NCI-H82 treated with DMSO at 0.1 percent for 48 hours (cell line): ENCODE results near the gene SCARB1.

Source experiments
- DNase-seq: peaks from one replicate; lab custom pipeline; 2025; ENCODE audit not compliant: unreplicated experiment; lab: John Stamatoyannopoulos, UW

The SCARB1 gene

GRCh38 chr12:124804011-124804621, 59.5 kb downstream of the SCARB1 start:
- DNase-seq = peak; percentile 56

GRCh38 chr12:124802361-124802760, 61.3 kb downstream of the SCARB1 start:
- no peak for DNase-seq

- no peak for DNase-seq
Observed at GRCh38 chr12:124800506-124800905, 63.2 kb downstream of the SCARB1 start.

DNA sequence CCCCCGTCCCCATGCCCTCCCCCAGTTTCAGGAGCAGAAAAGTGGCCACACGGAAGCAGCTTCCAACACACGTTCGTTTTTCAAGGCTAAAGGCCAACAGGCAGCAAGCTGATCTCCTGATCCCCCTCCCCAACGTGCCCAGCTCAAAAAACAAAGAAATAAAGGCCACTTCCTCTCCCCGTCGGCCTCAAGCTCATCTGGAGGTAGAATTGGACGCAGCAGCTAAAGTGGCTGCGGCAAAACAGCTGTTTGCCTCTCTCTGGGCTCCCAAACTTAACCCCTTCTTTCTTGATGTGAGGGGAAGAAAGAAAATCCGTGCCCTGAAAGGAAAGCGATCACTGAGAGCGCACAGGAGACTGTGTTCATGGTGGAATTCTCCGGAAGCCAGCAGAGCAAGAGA, 66.3 kb downstream of the SCARB1 start:
- DNase-seq = no peak

- no peak for DNase-seq
Observed at GRCh38 chr12:124796303-124796960, 67.2 kb downstream of the SCARB1 start.

DNA sequence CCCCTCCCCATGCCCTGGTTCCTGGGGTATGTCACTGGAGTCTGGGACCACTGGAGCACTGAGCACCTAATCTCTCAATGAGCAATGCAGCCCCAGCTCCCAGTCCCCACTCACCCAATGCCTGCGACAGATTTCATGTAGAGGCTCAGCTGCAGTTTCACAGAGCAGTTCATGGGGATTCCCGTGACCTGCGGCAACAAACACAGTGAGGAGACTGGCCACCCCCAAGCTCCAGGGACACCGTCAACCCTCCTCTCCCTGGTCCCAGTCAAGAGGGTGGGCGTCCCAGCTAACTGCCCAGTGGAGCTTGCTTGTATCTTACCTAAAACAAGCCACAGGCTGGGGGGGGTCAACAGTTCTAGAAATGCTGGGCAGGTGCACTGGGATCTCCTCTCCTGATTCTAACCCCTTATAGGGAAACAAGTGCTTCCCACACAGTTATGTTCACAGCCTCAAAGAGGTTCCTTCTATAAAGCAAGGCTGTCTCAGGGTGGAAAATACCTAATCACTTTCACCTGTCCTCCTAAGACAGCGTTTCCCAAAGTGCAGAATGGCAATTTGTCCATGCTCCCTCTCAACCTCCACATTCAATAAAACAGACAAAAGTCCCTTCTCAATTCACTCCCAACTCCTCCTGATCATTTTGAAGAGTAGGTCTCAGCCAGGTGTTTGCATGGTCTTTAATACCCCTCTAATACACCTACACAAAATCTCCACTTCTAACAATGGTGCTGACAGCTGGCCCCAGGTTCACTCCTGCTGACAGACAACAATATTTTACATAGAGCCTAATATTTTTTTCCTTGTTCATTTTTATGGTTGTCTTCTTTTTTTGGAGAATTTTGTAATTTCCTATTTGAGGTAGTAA, 68.3 kb downstream of the SCARB1 start:
- DNase-seq = no peak

DNA sequence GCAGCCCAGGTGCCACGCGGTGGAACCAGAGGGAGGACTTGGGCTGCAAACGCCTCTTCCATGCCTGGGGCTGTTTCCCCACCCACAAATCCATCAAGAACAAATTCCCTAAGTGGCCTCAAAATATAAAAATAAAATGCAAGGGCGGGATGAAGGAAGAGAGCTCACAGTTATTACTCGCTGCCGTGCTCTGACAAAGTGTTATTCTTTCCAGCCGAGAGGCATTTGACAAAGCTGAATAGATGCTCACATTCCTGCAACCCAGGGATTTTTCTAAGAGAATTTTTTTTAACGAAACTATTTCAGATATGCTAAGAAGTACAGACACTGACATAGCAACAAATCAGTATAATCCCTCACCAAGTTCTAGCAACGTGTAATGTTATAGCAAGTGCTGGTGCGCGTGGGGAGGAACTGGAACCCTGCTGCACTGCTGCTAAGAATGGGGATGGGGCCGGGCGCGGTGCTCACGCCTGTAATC, 70.7 kb downstream of the SCARB1 start:
- no peak for DNase-seq

- DNase-seq = no peak
Observed at GRCh38 chr12:124792156-124792555, 71.5 kb downstream of the SCARB1 start.

- peak; percentile 65 for DNase-seq
Observed at GRCh38 chr12:124790650-124791400, 72.8 kb downstream of the SCARB1 start.

DNA sequence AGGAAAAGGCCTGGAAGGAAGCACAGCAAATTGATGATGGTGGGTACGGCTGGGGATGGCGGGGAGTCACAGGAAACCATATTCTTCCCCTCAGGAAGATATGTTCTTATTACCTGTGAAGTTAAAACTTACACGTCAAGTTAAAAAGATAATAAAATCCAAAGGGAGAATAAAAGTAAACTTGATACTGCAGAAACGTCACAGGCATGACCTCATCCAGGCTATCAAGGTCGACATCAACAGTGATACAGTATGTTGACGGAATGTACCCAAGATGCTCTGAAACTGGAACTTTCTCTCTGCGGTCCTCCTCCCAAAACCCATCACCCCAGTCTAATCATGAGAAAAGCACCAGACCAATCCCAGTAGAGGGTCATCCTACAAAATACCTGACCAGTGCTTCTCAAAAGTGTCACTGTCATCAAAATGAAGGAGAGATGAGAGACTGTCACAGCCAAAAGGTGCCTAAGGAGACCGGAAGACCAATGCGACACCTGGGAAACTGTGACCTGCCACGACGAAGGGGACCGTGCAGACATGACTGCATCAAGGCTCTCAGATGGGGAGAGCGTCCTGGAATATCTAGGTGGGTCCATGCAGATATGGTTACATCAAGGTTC, 74.6 kb downstream of the SCARB1 start:
- DNase-seq = no peak

- DNase-seq = no peak
Observed at GRCh38 chr12:124786061-124786964, 77.4 kb downstream of the SCARB1 start.

DNA sequence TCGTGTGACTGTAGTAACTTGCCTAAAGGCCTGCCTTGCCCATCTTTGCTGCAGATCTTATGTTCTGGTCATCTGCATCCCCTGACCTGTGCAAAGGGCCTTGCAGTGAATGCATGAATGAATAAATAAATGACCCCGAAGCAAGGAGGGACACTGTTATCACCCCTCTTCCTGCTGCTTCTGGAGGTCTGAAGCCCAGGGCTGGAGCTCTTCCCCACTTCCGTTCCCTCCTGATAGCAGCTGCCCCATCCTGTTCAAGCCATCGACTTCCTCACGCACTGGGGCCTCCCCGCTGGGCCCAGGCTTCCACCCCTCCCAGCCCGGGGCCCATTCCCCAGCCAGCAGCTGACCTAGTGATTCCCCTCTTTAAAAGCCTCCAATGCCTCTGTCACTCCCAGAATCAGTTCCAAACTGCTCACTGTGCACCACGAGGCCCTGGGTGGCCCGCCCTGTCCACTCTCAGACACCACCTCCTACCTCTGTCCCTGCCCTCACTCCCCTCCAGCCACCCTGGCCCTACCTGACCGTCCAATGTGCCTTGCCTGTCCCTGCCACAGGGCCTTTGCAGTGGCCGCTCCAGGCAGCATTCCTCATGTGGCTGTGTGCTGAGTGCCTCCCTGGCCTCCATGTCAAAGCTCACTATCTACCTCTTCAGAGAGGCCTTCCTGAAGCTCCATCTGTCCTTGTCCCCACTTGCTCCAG, 78.6 kb downstream of the SCARB1 start:
- no peak for DNase-seq

- no peak for DNase-seq
Observed at GRCh38 chr12:124783087-124783486, 80.6 kb downstream of the SCARB1 start.

- no peak for DNase-seq
Observed at GRCh38 chr12:124782132-124782531, 81.5 kb downstream of the SCARB1 start.

DNA sequence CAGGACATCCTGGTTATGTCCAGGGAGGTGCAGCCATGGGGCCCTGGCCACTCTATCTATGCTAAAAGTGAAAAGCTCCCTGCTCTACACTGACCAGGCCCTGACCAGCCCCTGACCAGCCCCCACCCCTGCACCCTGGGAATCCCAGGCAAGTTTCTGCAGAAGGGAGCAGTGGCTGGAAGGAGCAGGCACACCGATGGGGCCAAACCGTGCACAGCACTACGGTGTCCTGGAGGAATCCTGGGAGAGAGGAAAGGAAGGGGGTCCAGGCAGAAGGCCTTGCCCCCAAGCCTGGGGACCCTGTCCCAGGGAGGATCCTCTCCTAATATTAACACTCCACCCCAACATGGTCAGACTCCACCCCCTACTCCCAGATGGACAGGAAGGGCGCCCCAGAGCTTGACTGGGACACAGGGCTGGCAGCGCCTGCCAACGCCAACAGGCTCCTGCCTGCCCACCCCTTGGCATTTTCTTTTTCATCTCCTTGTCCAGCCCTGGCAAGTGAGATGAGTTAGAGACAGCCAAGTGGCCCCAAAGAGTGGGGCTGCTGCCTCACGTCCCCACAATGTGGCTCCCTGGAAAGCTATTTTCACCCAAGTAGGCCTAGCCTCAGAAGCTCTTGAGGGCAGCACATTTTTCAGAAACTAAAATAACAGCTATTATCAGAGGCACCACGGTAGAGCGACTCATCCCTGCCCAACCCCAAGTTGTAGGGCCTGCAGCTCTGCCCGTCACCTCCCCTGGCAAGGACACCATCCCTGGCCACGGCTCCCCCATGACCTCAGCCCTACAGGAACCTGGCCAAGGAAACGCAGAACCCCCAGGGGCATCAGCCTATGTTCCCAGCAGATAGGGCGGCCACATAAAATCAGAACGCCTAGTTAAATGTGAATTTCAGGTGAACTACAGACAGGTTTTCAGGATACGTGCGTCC, 82.6 kb downstream of the SCARB1 start:
- no peak for DNase-seq

- no peak for DNase-seq
Observed at GRCh38 chr12:124780336-124780735, 83.3 kb downstream of the SCARB1 start.

DNA sequence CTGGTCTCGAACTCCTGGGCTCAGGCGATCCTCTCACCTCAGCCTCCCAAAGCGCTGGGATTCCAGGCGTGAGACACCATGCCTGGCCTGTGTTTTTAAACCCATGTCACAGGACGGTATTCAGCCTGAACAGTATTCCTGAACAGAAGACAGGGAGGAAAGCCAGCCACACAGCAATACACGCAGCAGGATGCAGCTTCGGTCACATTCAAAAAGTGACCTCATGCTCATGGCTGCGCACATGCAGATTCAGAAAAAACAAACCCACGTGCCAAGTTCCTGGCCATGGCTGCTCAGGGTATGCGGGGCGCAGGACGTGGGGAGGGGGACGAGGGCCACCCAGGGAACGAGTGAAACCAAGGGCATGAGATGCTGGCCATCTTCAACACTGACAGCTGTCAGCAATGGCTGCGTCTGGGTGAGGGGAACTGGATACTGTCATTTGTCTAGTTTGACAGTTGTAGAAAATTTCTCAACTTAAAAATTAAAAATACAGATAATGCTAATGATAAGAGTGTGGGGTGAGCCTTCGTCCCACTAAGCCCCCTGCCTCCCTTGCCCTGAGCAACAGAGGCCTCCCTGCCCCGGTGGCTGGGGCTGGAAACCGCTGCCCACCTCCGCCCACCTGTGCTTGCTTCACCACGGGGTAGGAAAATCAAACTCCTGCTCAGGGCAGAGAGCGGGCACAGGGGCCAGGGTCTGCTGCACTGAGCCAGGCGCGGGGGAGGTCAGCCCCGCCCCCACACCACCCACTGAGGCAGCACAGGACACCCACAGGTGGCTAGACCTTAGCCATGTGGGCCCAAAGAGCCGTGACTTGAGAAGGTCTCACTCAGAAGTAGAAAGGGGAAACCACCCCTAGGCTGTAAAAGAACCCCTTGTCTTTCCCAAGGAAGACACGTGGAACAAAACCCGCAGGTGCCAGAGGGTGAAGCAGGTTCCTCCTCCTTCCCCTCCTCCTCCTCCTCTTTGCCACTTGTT, 84.2 kb downstream of the SCARB1 start:
- DNase-seq = no peak
